Muscle layer of duodenum (tissue), 2 donors: Measurements from ENCODE around the gene DAB2.

Source experiments
- H3K27ac ChIP-seq: one replicate; pipeline ENCODE4 v1.7.0; 2013; ENCODE audit warnings: mild to moderate bottlenecking, low read length
- H3K27me3 ChIP-seq: one replicate; pipeline ENCODE4 v1.7.0; 2013; ENCODE audit warnings: low read depth, mild to moderate bottlenecking, control low read depth, low read length
- H3K36me3 ChIP-seq, 2 donors: one replicate each; pipeline ENCODE4 v1.7.0; 2013; ENCODE audit warnings: low read length in 2 of 2, control low read depth in 1 of 2, mild to moderate bottlenecking in 1 of 2; ENCODE audit not compliant: insufficient read depth in 2 of 2, control insufficient read depth in 1 of 2
- H3K4me1 ChIP-seq, 2 donors: one replicate each; pipeline ENCODE4 v1.7.0; 2013; ENCODE audit warnings: low read length in 2 of 2, mild to moderate bottlenecking in 2 of 2, control low read depth in 1 of 2, moderate library complexity in 1 of 2; ENCODE audit not compliant: insufficient read depth in 2 of 2, control insufficient read depth in 1 of 2
- H3K4me3 ChIP-seq, 2 donors: one replicate each; pipeline ENCODE4 v1.7.0; 2013; ENCODE audit warnings: low read length in 2 of 2, low read depth in 1 of 2, mild to moderate bottlenecking in 1 of 2
- H3K9me3 ChIP-seq, 2 donors: one replicate each; pipeline ENCODE4 v1.7.0; 2013; ENCODE audit warnings: low read length in 2 of 2, control low read depth in 1 of 2, mild to moderate bottlenecking in 1 of 2; ENCODE audit not compliant: control insufficient read depth in 1 of 2
- donor health status: healthy.

Gene DAB2

DNA sequence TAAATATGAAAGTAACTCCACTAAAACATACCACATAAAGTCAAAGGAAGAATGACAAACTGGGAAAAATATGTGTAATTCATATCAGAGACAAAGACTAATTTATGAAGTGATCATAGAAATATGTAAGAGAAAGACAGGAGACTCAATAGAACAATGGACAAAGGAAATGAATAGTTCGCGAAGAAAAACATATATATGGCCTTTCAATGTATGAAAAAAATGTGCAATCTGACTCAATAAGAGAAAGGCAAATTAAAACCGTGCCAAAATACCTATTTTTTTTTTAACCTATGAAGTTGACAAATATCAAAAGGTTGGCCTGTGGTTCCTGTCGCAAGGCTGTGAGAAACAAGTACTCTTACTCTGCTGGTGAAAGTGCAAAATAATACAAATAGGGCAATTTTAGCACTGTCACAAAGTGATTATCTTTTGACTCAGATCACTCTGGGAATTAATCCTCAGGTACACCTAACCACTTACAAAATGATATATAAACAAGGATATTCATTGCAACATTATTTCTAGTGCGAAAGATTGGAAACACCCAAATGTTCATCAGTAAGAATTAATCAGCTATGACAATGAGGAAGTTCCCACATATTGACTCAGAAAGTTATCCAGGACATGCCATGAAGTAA, 64.2 kb downstream of the DAB2 start:
- H3K27me3 ChIP-seq: no peaks in the 10 kb centered on the region
- H3K4me1 ChIP-seq: no peaks in the 10 kb centered on the region
- no peak overlapping the region for H3K27ac ChIP-seq
- H3K36me3 ChIP-seq: no peaks in the 10 kb centered on the region
- H3K4me3 ChIP-seq: no peak overlapping the region
- H3K9me3 ChIP-seq: no peaks in the 10 kb centered on the region

DNA sequence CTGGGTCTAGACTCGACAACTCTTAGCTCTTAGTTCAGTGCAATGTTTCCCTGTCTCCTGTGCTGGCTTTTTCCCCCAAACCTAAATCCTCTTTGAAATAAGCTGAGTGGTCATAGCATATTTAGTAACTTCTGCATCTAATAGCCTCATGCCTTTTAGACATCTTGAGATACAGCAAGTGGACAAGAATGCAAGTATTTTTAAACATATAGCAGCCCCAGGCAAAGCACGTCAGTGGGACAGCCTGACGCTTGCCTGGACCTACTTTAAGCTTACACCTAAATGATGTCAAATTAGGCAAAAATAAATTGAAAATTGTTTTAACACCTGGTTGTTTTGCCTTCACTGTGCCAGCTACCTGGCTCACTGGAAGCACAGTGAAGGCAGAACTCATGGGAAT, 68.5 kb downstream of the DAB2 start:
- Histone ChIP-seq H3K4me3 (no peak overlapping the region), H3K4me1 (no peaks in the 10 kb centered on the region), H3K9me3 (peaks cover 0 to 2% of the 10 kb centered on the region in 2 donors), H3K36me3 (no peaks in the 10 kb centered on the region), H3K27ac (no peak overlapping the region), H3K27me3 (no peaks in the 10 kb centered on the region)

DNA sequence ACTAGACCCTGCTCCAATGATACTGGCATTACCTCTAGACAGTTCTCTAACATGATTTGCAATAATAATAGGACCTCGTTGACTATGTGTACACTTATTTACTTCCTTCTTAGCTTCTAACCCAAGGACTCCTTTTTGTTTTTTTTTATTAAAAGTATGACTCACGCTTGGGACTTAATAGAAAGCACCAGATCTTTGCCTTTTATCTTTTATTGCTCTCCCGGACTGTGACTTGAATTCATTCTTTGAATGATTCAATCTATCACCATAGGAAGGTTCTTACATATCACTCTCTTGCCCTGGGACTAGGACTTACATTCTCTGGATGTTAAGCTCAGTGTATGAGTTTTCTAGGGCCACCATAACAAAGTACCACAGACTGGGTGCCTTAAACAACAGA, 69.5 kb downstream of the DAB2 start:
- Histone ChIP-seq H3K36me3 (no peaks in the 10 kb centered on the region), H3K27ac (no peak overlapping the region), H3K27me3 (no peaks in the 10 kb centered on the region), H3K4me3 (no peak overlapping the region), H3K4me1 (no peaks in the 10 kb centered on the region), H3K9me3 (peaks cover 0 to 9% of the 10 kb centered on the region in 2 donors)

DNA sequence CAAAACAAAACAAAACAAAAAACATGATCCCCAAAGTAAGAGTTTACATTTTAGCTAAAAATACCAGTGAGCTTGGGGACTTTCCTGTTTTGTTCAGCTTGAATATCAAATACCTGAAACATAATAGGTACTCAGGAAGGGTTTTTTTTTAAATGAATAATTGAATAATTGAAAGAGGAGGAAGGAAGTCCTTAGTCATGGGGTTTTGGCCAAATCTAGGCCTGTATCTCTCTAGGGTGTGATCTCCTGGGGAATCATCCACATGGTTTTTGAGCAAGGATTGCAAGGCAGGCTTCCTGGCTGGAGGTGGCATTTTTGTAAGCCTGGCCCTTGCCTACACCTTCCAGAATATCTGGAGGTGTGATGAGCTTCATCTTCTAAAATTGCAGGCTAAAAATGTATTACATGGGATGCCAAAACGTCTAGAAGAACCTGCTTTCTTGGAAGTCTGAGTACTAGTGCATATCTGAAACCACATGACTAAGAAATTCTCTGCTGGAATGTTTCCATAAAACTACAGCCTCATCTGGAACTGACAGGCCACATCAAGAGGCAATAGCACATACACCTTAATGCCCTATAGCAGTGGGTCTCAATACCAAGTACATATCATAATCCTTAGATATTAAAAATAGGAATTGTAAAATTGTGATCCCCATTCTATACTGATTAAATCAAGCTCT, 70.9 kb downstream of the DAB2 start:
- Histone ChIP-seq H3K4me3 (no peak overlapping the region), H3K36me3 (no peaks in the 10 kb centered on the region), H3K9me3 (peaks cover 0 to 9% of the 10 kb centered on the region in 2 donors), H3K27me3 (no peaks in the 10 kb centered on the region), H3K4me1 (no peaks in the 10 kb centered on the region), H3K27ac (no peak overlapping the region)

DNA sequence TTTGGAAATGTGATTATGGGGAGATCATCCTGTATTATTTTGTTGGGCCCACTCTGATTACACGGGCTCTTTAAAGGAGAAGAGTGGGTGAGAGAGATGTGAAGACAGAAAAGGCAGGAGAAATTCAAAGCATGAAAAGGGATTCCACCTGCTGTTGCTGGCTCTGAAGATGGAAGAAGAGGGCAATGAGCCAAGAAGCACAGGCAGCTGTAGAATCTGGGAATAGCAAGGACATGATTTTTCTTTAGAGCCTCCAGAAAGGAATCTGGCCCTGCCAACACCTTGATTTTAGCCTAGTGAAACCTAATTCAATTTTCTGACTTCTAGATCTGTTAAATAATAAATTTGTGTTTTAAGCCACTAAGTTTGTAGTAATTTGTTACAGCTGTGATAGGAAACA, 71.8 kb downstream of the DAB2 start:
- no peak overlapping the region for H3K4me3 ChIP-seq
- H3K9me3 ChIP-seq: peaks cover 0 to 9% of the 10 kb centered on the region in 2 donors
- no peak overlapping the region for H3K27ac ChIP-seq
- H3K36me3 ChIP-seq: no peaks in the 10 kb centered on the region
- no peaks in the 10 kb centered on the region for H3K4me1 ChIP-seq
- H3K27me3 ChIP-seq: no peaks in the 10 kb centered on the region

DNA sequence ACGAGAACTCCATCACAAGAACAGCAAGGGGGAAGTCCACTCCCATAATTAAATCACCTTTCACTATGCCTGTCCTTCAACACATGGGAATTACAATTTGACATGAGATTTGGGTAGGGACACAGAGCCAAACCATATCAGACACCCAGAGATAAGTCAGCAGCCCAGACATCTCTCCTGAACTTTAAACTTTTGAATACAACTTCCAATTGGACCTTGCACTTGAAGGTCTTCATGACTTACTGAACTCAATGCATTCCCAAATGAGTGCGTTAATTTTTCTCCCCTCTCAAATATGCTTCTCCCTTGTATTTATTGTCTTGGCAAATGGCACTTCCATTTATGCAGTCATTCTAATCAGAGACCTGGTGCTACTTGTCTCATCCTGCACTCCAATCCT, 72.6 kb downstream of the DAB2 start:
- Histone ChIP-seq H3K4me3 (no peak overlapping the region), H3K9me3 (peaks cover 0 to 9% of the 10 kb centered on the region in 2 donors), H3K4me1 (no peaks in the 10 kb centered on the region), H3K27ac (no peak overlapping the region), H3K27me3 (no peaks in the 10 kb centered on the region), H3K36me3 (no peaks in the 10 kb centered on the region)

DNA sequence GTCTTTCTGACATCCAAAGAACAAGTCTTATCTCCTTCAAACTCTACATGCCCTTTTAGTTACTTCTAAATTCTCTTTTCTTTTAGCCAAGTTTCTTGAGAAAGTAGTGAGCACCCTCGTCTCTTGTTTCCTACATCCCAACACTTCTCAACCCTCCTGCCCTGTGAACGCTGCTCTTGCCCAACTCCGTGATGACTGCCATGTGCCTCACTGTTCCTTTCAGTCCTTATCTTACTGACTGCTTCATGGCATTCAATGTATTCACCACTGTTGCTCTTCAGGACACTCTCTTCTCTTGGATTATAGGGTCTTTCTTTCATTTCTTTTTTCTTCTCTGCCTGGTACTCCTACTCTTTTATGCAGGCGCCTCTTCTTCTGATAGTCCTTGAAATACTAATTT, 75.3 kb downstream of the DAB2 start:
- Histone ChIP-seq H3K4me3 (no peak overlapping the region), H3K4me1 (no peaks in the 10 kb centered on the region), H3K27ac (no peak overlapping the region), H3K27me3 (no peaks in the 10 kb centered on the region), H3K9me3 (peaks cover 0 to 9% of the 10 kb centered on the region in 2 donors), H3K36me3 (no peaks in the 10 kb centered on the region)

DNA sequence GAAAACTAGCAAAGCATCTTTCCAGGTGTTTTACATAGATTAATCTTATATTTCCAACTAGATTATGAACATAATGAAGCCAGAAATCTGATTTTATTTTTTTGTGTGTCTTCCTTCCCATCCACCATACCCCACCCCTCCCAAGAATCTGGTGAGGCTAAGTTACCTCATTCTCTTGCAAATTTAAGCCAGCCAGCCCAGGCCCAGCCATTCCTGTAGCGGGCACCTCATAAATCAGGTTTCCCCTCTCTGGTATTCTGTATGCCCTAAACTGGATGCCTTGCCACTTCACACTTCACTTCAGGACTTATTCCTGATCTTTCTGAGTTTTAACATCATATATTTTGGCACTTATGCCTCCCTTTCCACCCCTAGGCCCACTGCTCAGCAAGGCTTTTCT, 82.3 kb downstream of the DAB2 start:
- Histone ChIP-seq H3K4me3 (no peak overlapping the region), H3K27ac (no peak overlapping the region), H3K9me3 (no peaks in the 10 kb centered on the region), H3K4me1 (no peaks in the 10 kb centered on the region), H3K27me3 (no peaks in the 10 kb centered on the region), H3K36me3 (no peaks in the 10 kb centered on the region)

DNA sequence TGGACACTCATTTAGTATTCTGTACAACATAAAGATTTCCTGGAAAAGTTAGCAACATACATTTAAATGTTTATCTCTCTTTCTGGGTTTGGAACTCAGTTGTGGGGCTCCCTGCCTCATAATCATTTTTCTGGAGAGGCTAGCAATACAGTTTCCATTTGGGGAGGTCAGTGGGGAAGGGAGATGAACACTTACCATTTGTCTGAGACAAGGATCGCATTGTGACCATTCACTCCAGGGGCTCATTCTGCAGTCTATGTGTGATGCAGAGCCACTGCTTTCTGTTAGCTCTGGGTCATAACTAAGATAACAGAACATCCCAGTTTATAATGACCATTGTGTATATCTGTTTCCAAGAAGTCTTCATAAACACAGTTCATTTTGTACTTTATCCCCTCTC, 82.9 kb downstream of the DAB2 start:
- Histone ChIP-seq H3K27ac (no peak overlapping the region), H3K4me3 (no peak overlapping the region)

DNA sequence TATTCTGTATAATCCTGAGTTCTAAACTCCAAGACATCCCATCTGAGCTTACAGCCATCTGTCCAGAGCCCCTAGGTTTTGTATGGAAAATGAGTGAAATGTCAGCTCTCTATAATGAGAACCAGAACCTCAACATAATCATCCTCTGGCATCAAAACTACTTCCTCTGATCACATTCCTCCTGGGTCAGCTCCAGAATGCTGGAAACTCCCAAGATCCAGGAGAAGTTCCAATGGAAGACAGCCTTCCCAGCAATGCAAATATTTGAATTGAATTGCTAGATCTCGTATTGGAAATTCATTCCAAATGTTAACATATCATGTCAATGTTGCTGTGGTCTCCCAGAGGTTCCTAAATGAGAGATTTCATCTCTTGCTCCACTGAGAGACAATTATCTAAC, 84.3 kb downstream of the DAB2 start:
- no peaks in the 10 kb centered on the region for H3K36me3 ChIP-seq
- no peaks in the 10 kb centered on the region for H3K27me3 ChIP-seq
- H3K4me3 ChIP-seq: no peak overlapping the region
- H3K4me1 ChIP-seq: no peaks in the 10 kb centered on the region
- no peaks in the 10 kb centered on the region for H3K9me3 ChIP-seq
- no peak overlapping the region for H3K27ac ChIP-seq

More for the DNA sequence above, 82.9 kb downstream of the DAB2 start:
- Histone ChIP-seq H3K36me3 (no peaks in the 10 kb centered on the region), H3K27me3 (no peaks in the 10 kb centered on the region), H3K9me3 (no peaks in the 10 kb centered on the region), H3K4me1 (no peaks in the 10 kb centered on the region)

DNA sequence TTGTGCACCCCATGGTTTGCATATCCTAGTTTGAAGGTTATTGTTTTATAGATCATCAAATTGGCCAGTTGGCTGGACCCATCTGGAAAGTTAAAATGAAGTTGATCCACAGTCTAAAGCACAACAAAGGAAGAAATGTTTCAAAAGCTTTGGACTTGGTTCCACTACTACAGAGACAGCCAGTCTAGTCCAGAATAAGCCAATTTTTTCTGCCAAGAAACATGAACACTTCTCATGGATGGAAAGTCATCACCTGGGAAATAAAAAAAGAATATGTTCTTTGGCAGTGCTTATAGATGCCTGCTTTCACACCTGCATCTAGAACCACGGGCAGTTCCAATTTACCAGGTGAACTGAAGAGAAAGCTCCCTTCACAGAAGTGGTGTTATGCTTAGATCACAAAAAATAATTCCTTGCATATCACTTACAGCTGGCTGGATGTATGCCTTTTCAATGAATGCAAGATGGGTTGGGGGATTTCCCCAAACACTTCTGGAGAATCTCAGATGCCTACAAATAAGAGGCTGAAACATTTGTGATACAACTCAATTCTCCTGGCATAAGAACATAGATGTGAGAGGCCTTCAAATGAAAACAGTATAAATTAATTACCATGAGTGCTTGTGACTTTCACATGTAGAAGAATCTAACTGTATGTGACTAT, 87.4 kb downstream of the DAB2 start:
- H3K27ac ChIP-seq: no peak overlapping the region
- no peaks in the 10 kb centered on the region for H3K36me3 ChIP-seq
- no peaks in the 10 kb centered on the region for H3K4me1 ChIP-seq
- no peaks in the 10 kb centered on the region for H3K27me3 ChIP-seq
- no peaks in the 10 kb centered on the region for H3K9me3 ChIP-seq
- H3K4me3 ChIP-seq: no peak overlapping the region
